ENCODE results near the gene VPS54. TPM values are rescaled to one million over a fixed set of nuclear protein-coding genes. Genes with fewer than 3 reads are reported as not detected.

Gene VPS54
- total RNA-seq, 1 donor from 2014 or later: 27.1 TPM

DNA sequence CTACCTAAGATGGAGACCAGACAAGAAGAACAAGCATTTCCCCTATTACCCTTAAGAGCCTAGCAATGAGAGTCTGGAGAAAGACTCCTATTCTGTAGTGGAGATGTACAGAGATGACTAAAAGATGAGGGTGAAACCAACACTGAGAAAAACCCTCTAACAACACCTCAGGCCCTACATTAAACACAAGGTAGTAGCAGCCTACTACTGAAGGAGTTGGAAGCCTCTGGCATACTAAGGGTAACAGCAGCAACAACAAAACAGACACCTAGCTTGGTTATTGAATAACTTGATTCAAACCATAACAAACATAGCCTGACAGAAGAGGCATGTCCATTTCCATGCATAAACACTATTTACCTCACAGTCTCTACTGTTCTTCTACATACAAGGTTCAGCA lies 117.1 kb downstream of the VPS54 start:
- Mint-ChIP-seq H3K4me3 (no peak overlapping the region), H3K36me3 (ENCODE audit: low read depth) (peaks cover 66% of the 10 kb centered on the region), H3K27ac (ENCODE audit: unreplicated experiment) (no peak overlapping the region), H3K27me3 (ENCODE audit: low read depth) (no peaks in the 10 kb centered on the region), H3K4me1 (no peaks in the 10 kb centered on the region), H3K9me3 (peaks cover 14% of the 10 kb centered on the region)
- TF ChIP-seq, protein P1, sequence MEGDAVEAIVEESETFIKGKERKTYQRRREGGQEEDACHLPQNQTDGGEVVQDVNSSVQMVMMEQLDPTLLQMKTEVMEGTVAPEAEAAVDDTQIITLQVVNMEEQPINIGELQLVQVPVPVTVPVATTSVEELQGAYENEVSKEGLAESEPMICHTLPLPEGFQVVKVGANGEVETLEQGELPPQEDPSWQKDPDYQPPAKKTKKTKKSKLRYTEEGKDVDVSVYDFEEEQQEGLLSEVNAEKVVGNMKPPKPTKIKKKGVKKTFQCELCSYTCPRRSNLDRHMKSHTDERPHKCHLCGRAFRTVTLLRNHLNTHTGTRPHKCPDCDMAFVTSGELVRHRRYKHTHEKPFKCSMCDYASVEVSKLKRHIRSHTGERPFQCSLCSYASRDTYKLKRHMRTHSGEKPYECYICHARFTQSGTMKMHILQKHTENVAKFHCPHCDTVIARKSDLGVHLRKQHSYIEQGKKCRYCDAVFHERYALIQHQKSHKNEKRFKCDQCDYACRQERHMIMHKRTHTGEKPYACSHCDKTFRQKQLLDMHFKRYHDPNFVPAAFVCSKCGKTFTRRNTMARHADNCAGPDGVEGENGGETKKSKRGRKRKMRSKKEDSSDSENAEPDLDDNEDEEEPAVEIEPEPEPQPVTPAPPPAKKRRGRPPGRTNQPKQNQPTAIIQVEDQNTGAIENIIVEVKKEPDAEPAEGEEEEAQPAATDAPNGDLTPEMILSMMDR (conservative IDR thresholded peaks at IDR 0.05): no peak
- DNase-seq (ENCODE audit: low read depth, low spot score): no peak

DNA sequence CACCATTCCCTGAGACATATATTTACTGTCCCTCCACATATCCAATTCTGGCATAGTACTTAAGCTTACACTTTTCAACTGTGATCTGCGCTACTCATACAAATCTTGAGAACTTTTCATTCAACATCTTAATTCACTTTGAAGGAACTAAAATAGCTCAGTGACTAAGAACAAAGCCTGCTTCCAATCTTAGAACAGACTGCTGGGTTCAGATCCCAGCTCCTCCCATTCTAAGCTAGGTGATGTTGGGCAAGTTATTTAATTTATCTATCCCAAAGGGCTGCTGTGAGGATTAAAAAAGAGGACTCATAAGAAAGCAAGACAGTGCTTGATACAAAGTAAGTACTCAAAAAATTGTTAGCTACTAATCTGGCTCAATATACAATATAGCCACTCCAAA lies 119.6 kb downstream of the VPS54 start:
- Mint-ChIP-seq H3K4me1 (no peaks in the 10 kb centered on the region), H3K27me3 (ENCODE audit: low read depth) (no peaks in the 10 kb centered on the region)

DNA sequence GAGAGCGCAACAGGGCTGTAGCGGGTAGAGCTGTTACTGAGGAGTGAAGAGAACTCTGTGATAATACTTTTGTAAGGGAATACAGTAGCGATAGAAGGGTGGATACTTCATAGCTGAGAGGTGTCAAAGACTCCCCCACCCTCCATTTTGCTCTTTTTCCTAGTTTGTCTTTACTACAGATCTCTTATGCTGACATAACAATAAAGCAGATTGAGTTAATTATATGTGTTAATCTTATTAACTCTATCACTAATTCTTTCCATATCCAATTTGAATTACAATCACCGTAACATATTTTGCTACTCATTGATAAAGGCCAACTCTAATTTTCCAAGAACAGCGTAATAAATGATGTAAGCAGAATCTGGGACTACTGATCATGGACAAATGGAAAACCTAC lies 120.4 kb downstream of the VPS54 start:
- Mint-ChIP-seq H3K36me3 (ENCODE audit: low read depth) (peaks cover 40% of the 10 kb centered on the region), H3K4me3 (no peak overlapping the region), H3K9me3 (peaks cover 6% of the 10 kb centered on the region), H3K27ac (ENCODE audit: unreplicated experiment) (no peak overlapping the region), H3K4me1 (no peaks in the 10 kb centered on the region), H3K27me3 (ENCODE audit: low read depth) (no peaks in the 10 kb centered on the region)
- DNase-seq (ENCODE audit: low read depth, low spot score): no peak
- TF ChIP-seq, protein P1 (conservative IDR thresholded peaks at IDR 0.05): no peak

More for the DNA sequence above, 119.6 kb downstream of the VPS54 start:
- Mint-ChIP-seq H3K27ac (ENCODE audit: unreplicated experiment) (no peak overlapping the region), H3K36me3 (ENCODE audit: low read depth) (peaks cover 42% of the 10 kb centered on the region), H3K9me3 (peaks cover 9% of the 10 kb centered on the region), H3K4me3 (no peak overlapping the region)
- no peak for DNase-seq (ENCODE audit: low read depth, low spot score)
- TF ChIP-seq, protein P1 (conservative IDR thresholded peaks at IDR 0.05): no peak

DNA sequence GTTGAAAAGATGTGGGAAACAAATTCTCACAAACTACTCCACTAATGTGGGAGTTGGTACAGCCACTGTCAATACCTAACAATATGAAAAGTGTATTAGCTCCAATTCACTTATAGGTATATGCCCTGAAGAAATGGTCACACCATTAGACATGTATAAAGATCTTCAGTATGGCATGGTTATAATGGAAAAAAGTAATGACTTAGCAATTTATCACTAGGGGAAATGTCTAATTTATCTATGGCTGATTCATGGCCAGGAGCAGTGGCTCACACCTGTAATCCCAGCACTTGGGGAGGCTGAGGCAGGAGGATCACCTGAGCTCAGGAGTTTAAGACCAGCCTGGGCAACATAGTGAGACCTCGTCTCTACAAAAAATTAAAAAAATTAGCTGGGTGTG lies 125.1 kb downstream of the VPS54 start:
- TF ChIP-seq, protein P1 (conservative IDR thresholded peaks at IDR 0.05): no peak
- Mint-ChIP-seq H3K4me3 (no peak overlapping the region), H3K27ac (ENCODE audit: unreplicated experiment) (no peak overlapping the region), H3K4me1 (no peaks in the 10 kb centered on the region), H3K9me3 (no peaks in the 10 kb centered on the region), H3K36me3 (ENCODE audit: low read depth) (peaks cover 12% of the 10 kb centered on the region), H3K27me3 (ENCODE audit: low read depth) (no peaks in the 10 kb centered on the region)
- no peak for DNase-seq (ENCODE audit: low read depth, low spot score)

DNA sequence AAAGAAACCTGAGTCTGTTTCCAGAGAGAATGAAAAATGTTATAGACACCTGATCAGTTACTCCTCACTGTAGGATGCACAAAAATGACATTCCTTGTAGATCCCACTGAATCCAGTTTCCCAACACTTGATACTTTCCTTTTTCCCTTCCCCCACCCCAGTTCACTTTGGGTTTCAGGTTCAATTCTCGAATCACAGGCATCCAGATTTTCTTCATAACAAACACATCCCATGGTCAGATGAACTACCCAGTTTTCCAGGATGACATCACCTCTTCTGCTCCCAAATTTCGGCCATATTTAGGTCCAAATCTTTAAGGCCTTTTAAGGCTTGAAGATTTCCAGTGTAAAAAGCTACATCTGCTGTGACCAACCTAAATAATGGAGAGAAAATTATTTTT lies 126.1 kb downstream of the VPS54 start:
- no peak overlapping the region for H3K27ac Mint-ChIP-seq (ENCODE audit: unreplicated experiment)
- DNase-seq (ENCODE audit: low read depth, low spot score): no peak
- no peaks in the 10 kb centered on the region for H3K27me3 Mint-ChIP-seq (ENCODE audit: low read depth)
- TF ChIP-seq, protein P1 (conservative IDR thresholded peaks at IDR 0.05): no peak
- H3K4me1 Mint-ChIP-seq: no peaks in the 10 kb centered on the region
- no peaks in the 10 kb centered on the region for H3K9me3 Mint-ChIP-seq
- H3K36me3 Mint-ChIP-seq (ENCODE audit: low read depth): peaks cover 12% of the 10 kb centered on the region
- no peak overlapping the region for H3K4me3 Mint-ChIP-seq

Data from neural crest cell (in vitro differentiated cells).